ENCODE data around the gene RAP1GAP2. TPM values are rescaled to one million over a fixed set of nuclear protein-coding genes. Genes with fewer than 3 reads are reported as not detected.

The RAP1GAP2 gene
- polyA plus RNA-seq, 1 experiment: 2.8 TPM

- Histone ChIP-seq H3K27me3 (ENCODE audit: control insufficient read depth, insufficient read depth, low read length) (peaks cover 21% of the 10 kb centered on the region), H3K9me3 (ENCODE audit: control insufficient read depth, insufficient read depth, low read length) (no peaks in the 10 kb centered on the region; the same call in 1 of the 2 replicates), H3K27ac (ENCODE audit: low read depth, low read length) (no peak overlapping the region), H3K4me3 (ENCODE audit: low read depth, low read length) (no peak overlapping the region)
- no peak for DNase-seq (ENCODE audit: low read depth, low spot score)
- POLR2A ChIA-PET: no interaction called here
- TF ChIP-seq CTCF (IDR thresholded peaks at IDR 0.05; ENCODE audit: low read depth, low read length): no peak
- CTCF ChIA-PET: no interaction called here
Observed at GRCh38 chr17:2795441-2796163, 636 bp upstream of the RAP1GAP2 start.

- peaks cover 14% of the 10 kb centered on the region for H3K27me3 ChIP-seq (ENCODE audit: control insufficient read depth, insufficient read depth, low read length)
- no peak overlapping the region for H3K4me3 ChIP-seq (ENCODE audit: low read depth, low read length)
- no peak for DNase-seq (ENCODE audit: low read depth, low spot score)
- no peaks in the 10 kb centered on the region; the same call in 1 of the 2 replicates for H3K9me3 ChIP-seq (ENCODE audit: control insufficient read depth, insufficient read depth, low read length)
- H3K27ac ChIP-seq (ENCODE audit: low read depth, low read length): no peak overlapping the region
- ChIA-PET CTCF (no interaction called here), POLR2A (no interaction called here)
- TF ChIP-seq CTCF (IDR thresholded peaks at IDR 0.05; ENCODE audit: low read depth, low read length): no peak
Observed at GRCh38 chr17:2797226-2797625, 988 bp downstream of the RAP1GAP2 start.

GRCh38 chr17:2797637-2798036 lies 1.4 kb downstream of the RAP1GAP2 start:
- H3K27me3 ChIP-seq (ENCODE audit: control insufficient read depth, insufficient read depth, low read length): peaks cover 11% of the 10 kb centered on the region
- TF ChIP-seq CTCF (IDR thresholded peaks at IDR 0.05; ENCODE audit: low read depth, low read length): no peak
- no peaks in the 10 kb centered on the region; the same call in 1 of the 2 replicates for H3K9me3 ChIP-seq (ENCODE audit: control insufficient read depth, insufficient read depth, low read length)
- no peak overlapping the region for H3K27ac ChIP-seq (ENCODE audit: low read depth, low read length)
- no peak overlapping the region for H3K4me3 ChIP-seq (ENCODE audit: low read depth, low read length)
- POLR2A ChIA-PET: no interaction called here
- no peak for DNase-seq (ENCODE audit: low read depth, low spot score)
- CTCF ChIA-PET: no interaction called here

GRCh38 chr17:2798188-2798587 lies 1.9 kb downstream of the RAP1GAP2 start:
- CTCF ChIA-PET: no interaction called here

More at GRCh38 chr17:2798188-2798587, 1.9 kb downstream of the RAP1GAP2 start:
- Histone ChIP-seq H3K27ac (ENCODE audit: low read depth, low read length) (no peak overlapping the region), H3K4me3 (ENCODE audit: low read depth, low read length) (no peak overlapping the region), H3K9me3 (ENCODE audit: control insufficient read depth, insufficient read depth, low read length) (no peaks in the 10 kb centered on the region; the same call in 1 of the 2 replicates), H3K27me3 (ENCODE audit: control insufficient read depth, insufficient read depth, low read length) (peaks cover 11% of the 10 kb centered on the region)
- no peak for DNase-seq (ENCODE audit: low read depth, low spot score)
- POLR2A ChIA-PET: no interaction called here
- TF ChIP-seq CTCF (IDR thresholded peaks at IDR 0.05; ENCODE audit: low read depth, low read length): no peak

Measured in AG04450 (cell line).